ENCODE measurements around the gene NR6A1.

The NR6A1 gene

GRCh38 chr9:124758061-124758460, 13.1 kb downstream of the NR6A1 start:
- Histone ChIP-seq H3K4me1 (ENCODE audit: insufficient read depth, low read length) (peaks cover 44% of the 10 kb centered on the region), H3K4me3 (ENCODE audit: low read length) (peak overlapping the region; percentile 39)

GRCh38 chr9:124757616-124758015, 13.5 kb downstream of the NR6A1 start:
- Histone ChIP-seq H3K27me3 (ENCODE audit: insufficient read depth, low read length) (no peaks in the 10 kb centered on the region), H2AFZ (ENCODE audit: low read depth, low read length) (peak overlapping the region; percentile 65), H3K9me3 (ENCODE audit: low read length) (no peaks in the 10 kb centered on the region), H3K36me3 (ENCODE audit: insufficient read depth, low read length) (no peaks in the 10 kb centered on the region), H3K4me3 (ENCODE audit: low read length) (peak overlapping the region; percentile 39), H3K4me1 (ENCODE audit: insufficient read depth, low read length) (peaks cover 44% of the 10 kb centered on the region)

More at GRCh38 chr9:124758061-124758460, 13.1 kb downstream of the NR6A1 start:
- no peaks in the 10 kb centered on the region for H3K36me3 ChIP-seq (ENCODE audit: insufficient read depth, low read length)
- H2AFZ ChIP-seq (ENCODE audit: low read depth, low read length): peak overlapping the region; percentile 65
- no peaks in the 10 kb centered on the region for H3K27me3 ChIP-seq (ENCODE audit: insufficient read depth, low read length)
- H3K9me3 ChIP-seq (ENCODE audit: low read length): no peaks in the 10 kb centered on the region

- Histone ChIP-seq H3K4me1 (ENCODE audit: insufficient read depth, low read length) (peaks cover 44% of the 10 kb centered on the region), H3K27me3 (ENCODE audit: insufficient read depth, low read length) (no peaks in the 10 kb centered on the region), H2AFZ (ENCODE audit: low read depth, low read length) (no peak overlapping the region), H3K9me3 (ENCODE audit: low read length) (no peaks in the 10 kb centered on the region), H3K4me3 (ENCODE audit: low read length) (no peak overlapping the region), H3K36me3 (ENCODE audit: insufficient read depth, low read length) (no peaks in the 10 kb centered on the region)
Measured at GRCh38 chr9:124756011-124756410, 15.1 kb downstream of the NR6A1 start.

GRCh38 chr9:124755061-124755460, 16.1 kb downstream of the NR6A1 start:
- H3K36me3 ChIP-seq (ENCODE audit: insufficient read depth, low read length): no peaks in the 10 kb centered on the region
- peaks cover 44% of the 10 kb centered on the region for H3K4me1 ChIP-seq (ENCODE audit: insufficient read depth, low read length)
- no peak overlapping the region for H3K4me3 ChIP-seq (ENCODE audit: low read length)
- H3K27me3 ChIP-seq (ENCODE audit: insufficient read depth, low read length): no peaks in the 10 kb centered on the region
- no peak overlapping the region for H2AFZ ChIP-seq (ENCODE audit: low read depth, low read length)
- no peaks in the 10 kb centered on the region for H3K9me3 ChIP-seq (ENCODE audit: low read length)

- H3K27me3 ChIP-seq (ENCODE audit: insufficient read depth, low read length): no peaks in the 10 kb centered on the region
- no peak overlapping the region for H2AFZ ChIP-seq (ENCODE audit: low read depth, low read length)
- no peak overlapping the region for H3K4me3 ChIP-seq (ENCODE audit: low read length)
- H3K36me3 ChIP-seq (ENCODE audit: insufficient read depth, low read length): no peaks in the 10 kb centered on the region
- no peaks in the 10 kb centered on the region for H3K9me3 ChIP-seq (ENCODE audit: low read length)
- peaks cover 43% of the 10 kb centered on the region for H3K4me1 ChIP-seq (ENCODE audit: insufficient read depth, low read length)
Measured at GRCh38 chr9:124754289-124754688, 16.8 kb downstream of the NR6A1 start.

- H3K27me3 ChIP-seq (ENCODE audit: insufficient read depth, low read length): no peaks in the 10 kb centered on the region
- H3K4me1 ChIP-seq (ENCODE audit: insufficient read depth, low read length): peaks cover 30% of the 10 kb centered on the region
- H3K36me3 ChIP-seq (ENCODE audit: insufficient read depth, low read length): no peaks in the 10 kb centered on the region
- no peak overlapping the region for H3K4me3 ChIP-seq (ENCODE audit: low read length)
- no peaks in the 10 kb centered on the region for H3K9me3 ChIP-seq (ENCODE audit: low read length)
- H2AFZ ChIP-seq (ENCODE audit: low read depth, low read length): no peak overlapping the region
Measured at GRCh38 chr9:124752967-124753366, 18.1 kb downstream of the NR6A1 start.

GRCh38 chr9:124749781-124750180, 21.3 kb downstream of the NR6A1 start:
- Histone ChIP-seq H3K4me3 (ENCODE audit: low read length) (no peak overlapping the region), H2AFZ (ENCODE audit: low read depth, low read length) (no peak overlapping the region), H3K27me3 (ENCODE audit: insufficient read depth, low read length) (no peaks in the 10 kb centered on the region), H3K9me3 (ENCODE audit: low read length) (no peaks in the 10 kb centered on the region), H3K36me3 (ENCODE audit: insufficient read depth, low read length) (no peaks in the 10 kb centered on the region), H3K4me1 (ENCODE audit: insufficient read depth, low read length) (peaks cover 1% of the 10 kb centered on the region)

GRCh38 chr9:124749284-124749683, 21.8 kb downstream of the NR6A1 start:
- H3K4me1 ChIP-seq (ENCODE audit: insufficient read depth, low read length): no peaks in the 10 kb centered on the region
- no peak overlapping the region for H3K4me3 ChIP-seq (ENCODE audit: low read length)
- H3K9me3 ChIP-seq (ENCODE audit: low read length): no peaks in the 10 kb centered on the region
- H3K36me3 ChIP-seq (ENCODE audit: insufficient read depth, low read length): no peaks in the 10 kb centered on the region
- no peak overlapping the region for H2AFZ ChIP-seq (ENCODE audit: low read depth, low read length)
- no peaks in the 10 kb centered on the region for H3K27me3 ChIP-seq (ENCODE audit: insufficient read depth, low read length)

GRCh38 chr9:124747065-124747464, 24.0 kb downstream of the NR6A1 start:
- Histone ChIP-seq H2AFZ (ENCODE audit: low read depth, low read length) (no peak overlapping the region), H3K4me3 (ENCODE audit: low read length) (no peak overlapping the region), H3K27me3 (ENCODE audit: insufficient read depth, low read length) (no peaks in the 10 kb centered on the region), H3K4me1 (ENCODE audit: insufficient read depth, low read length) (peaks cover 10% of the 10 kb centered on the region), H3K36me3 (ENCODE audit: insufficient read depth, low read length) (no peaks in the 10 kb centered on the region), H3K9me3 (ENCODE audit: low read length) (no peaks in the 10 kb centered on the region)

- no peaks in the 10 kb centered on the region for H3K36me3 ChIP-seq (ENCODE audit: insufficient read depth, low read length)
- H3K9me3 ChIP-seq (ENCODE audit: low read length): no peaks in the 10 kb centered on the region
- peaks cover 10% of the 10 kb centered on the region for H3K4me1 ChIP-seq (ENCODE audit: insufficient read depth, low read length)
- H3K4me3 ChIP-seq (ENCODE audit: low read length): no peak overlapping the region
- H3K27me3 ChIP-seq (ENCODE audit: insufficient read depth, low read length): no peaks in the 10 kb centered on the region
- no peak overlapping the region for H2AFZ ChIP-seq (ENCODE audit: low read depth, low read length)
Measured at GRCh38 chr9:124743686-124744348, 27.3 kb downstream of the NR6A1 start.

GRCh38 chr9:124742940-124743339, 28.2 kb downstream of the NR6A1 start:
- no peaks in the 10 kb centered on the region for H3K27me3 ChIP-seq (ENCODE audit: insufficient read depth, low read length)
- peaks cover 10% of the 10 kb centered on the region for H3K4me1 ChIP-seq (ENCODE audit: insufficient read depth, low read length)
- H2AFZ ChIP-seq (ENCODE audit: low read depth, low read length): no peak overlapping the region
- H3K9me3 ChIP-seq (ENCODE audit: low read length): no peaks in the 10 kb centered on the region
- no peaks in the 10 kb centered on the region for H3K36me3 ChIP-seq (ENCODE audit: insufficient read depth, low read length)
- no peak overlapping the region for H3K4me3 ChIP-seq (ENCODE audit: low read length)

GRCh38 chr9:124741662-124742061, 29.4 kb downstream of the NR6A1 start:
- Histone ChIP-seq H3K27me3 (ENCODE audit: insufficient read depth, low read length) (no peaks in the 10 kb centered on the region), H3K4me3 (ENCODE audit: low read length) (no peak overlapping the region), H3K36me3 (ENCODE audit: insufficient read depth, low read length) (no peaks in the 10 kb centered on the region), H3K9me3 (ENCODE audit: low read length) (no peaks in the 10 kb centered on the region), H3K4me1 (ENCODE audit: insufficient read depth, low read length) (peaks cover 10% of the 10 kb centered on the region), H2AFZ (ENCODE audit: low read depth, low read length) (no peak overlapping the region)

- no peaks in the 10 kb centered on the region for H3K36me3 ChIP-seq (ENCODE audit: insufficient read depth, low read length)
- no peaks in the 10 kb centered on the region for H3K27me3 ChIP-seq (ENCODE audit: insufficient read depth, low read length)
- peaks cover 10% of the 10 kb centered on the region for H3K4me1 ChIP-seq (ENCODE audit: insufficient read depth, low read length)
- H2AFZ ChIP-seq (ENCODE audit: low read depth, low read length): no peak overlapping the region
- H3K9me3 ChIP-seq (ENCODE audit: low read length): no peaks in the 10 kb centered on the region
- H3K4me3 ChIP-seq (ENCODE audit: low read length): no peak overlapping the region
Measured at GRCh38 chr9:124741149-124741548, 30.0 kb downstream of the NR6A1 start.

GRCh38 chr9:124739360-124739759, 31.8 kb downstream of the NR6A1 start:
- Histone ChIP-seq H2AFZ (ENCODE audit: low read depth, low read length) (no peak overlapping the region), H3K27me3 (ENCODE audit: insufficient read depth, low read length) (no peaks in the 10 kb centered on the region), H3K9me3 (ENCODE audit: low read length) (no peaks in the 10 kb centered on the region), H3K4me1 (ENCODE audit: insufficient read depth, low read length) (peaks cover 18% of the 10 kb centered on the region), H3K36me3 (ENCODE audit: insufficient read depth, low read length) (no peaks in the 10 kb centered on the region), H3K4me3 (ENCODE audit: low read length) (no peak overlapping the region)
